ENCODE measurements around the gene UNCX.

Gene UNCX

DNA sequence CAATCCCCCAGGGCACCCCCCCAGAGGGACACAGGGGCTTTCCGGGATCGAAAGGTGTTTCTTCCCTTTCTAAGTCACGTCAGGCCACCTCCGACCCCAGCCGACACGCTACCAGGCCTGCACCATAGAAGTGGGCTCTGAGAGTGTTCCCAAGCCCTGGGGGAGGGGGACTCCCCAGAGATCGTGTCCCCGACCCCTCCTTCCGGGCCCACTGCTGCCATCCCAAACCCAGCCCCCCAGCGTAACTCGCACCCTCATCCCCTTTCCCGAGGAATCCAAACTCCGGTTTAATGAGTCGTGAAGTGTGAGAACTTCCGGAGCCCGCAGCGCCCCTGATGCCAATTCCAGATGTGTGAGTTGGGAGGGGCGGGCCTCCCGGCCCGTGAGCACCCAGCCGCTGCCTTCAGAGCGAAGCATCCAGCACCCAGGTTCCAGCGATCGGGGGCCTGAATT, 11.3 kb downstream of the UNCX start:
- DNase-seq (ENCODE audit: low read depth), result no peak

DNA sequence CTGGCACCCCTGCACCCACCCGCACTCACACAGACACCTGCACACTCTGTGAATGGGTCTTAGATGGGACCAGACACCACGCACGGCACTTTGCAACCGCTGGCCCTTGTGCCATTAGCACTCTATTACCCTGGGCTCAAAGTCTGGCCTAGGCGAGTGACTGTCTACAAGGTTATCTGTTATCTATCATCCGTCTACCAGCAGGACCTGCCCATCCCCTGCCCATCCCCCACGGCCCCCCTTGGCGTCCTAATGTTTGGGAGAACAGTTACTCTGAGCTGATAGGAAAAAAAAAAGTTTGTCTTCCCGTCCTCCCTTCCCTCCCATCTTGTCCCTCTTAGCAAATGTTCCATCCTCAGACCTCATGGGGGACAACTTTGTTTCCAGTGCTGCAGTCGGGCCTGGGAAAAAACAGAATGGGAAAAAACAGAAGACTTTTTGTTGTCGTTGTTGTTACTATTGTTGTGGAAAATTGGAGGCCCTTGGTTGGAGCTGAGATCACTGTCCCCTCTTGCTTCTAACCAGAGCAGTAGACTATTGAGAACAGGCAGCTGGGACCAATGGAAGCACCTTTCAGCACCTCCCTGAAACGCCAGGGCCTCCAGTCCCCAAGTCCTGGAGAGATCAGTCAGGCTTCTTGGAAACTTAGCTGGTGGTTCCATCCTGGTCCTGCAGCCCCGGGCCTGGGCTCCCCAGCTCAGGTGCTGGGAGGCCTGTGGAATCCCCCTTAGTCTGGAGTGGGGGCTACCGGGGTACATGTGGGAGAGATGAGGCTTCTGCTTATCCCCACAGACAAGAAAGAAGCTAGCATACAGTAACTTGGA, 12.2 kb downstream of the UNCX start:
- DNase-seq (ENCODE audit: low read depth), result no peak

DNA sequence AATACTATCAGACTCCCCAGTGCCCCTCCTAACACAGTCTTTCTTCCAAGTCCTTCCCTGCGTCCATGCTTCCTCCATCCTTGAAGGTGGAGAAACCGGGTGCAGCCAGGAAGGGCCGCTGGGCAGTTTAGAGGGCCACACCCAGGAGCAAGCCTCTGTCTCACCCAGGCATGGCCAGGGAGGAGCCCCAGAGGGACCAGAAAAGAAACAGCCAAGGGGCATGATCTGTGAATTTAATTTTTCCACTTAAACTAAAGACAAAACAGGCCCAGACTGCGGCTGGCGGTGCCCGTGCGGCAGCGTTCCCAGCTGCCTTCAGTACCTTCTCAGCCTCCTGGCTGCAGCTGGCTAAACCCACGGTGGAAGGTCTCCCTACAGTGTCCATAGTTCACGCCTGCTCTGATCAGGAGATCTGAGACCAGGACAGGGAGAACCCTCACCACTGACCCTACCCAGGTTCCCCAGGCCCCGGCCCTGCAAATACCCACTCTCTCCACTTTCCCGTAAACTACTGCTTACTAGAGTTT, 12.9 kb downstream of the UNCX start:
- DNase-seq (ENCODE audit: low read depth), result no peak

DNA sequence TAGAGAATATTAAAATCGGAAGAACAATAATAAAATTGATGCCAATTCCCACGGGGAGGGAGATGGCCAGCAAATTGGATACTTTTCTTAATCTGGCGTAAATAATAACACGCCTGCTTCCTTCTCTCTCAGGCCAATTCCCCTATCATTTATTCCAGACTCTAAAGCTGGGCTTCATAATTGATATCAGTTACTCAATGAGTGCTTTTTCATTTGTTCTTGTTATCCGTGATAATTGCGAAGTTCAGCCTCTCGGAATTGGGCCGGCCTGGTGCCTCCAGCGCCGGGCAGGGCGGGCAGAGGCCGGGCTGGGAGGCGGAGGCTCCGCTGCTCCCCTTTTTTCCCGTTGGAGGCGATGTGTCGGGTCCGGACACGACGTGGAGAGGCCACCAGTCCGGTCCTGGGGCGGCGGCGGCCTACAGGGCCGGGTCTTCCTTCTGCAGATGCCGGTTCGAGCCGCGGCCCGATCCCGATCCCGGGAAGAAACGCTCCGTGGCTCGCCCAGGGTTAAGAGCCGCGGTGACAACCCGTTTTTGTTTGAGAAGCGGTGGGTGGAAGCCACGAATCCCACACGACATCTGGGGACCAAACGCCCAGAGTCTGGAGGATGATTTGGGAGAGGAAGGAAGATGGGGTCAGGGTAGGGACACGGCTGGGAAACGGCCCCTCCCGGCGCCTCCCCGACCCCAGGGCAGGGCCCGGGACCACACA, 13.6 kb downstream of the UNCX start:
- DNase-seq (ENCODE audit: low read depth), result no peak

DNA sequence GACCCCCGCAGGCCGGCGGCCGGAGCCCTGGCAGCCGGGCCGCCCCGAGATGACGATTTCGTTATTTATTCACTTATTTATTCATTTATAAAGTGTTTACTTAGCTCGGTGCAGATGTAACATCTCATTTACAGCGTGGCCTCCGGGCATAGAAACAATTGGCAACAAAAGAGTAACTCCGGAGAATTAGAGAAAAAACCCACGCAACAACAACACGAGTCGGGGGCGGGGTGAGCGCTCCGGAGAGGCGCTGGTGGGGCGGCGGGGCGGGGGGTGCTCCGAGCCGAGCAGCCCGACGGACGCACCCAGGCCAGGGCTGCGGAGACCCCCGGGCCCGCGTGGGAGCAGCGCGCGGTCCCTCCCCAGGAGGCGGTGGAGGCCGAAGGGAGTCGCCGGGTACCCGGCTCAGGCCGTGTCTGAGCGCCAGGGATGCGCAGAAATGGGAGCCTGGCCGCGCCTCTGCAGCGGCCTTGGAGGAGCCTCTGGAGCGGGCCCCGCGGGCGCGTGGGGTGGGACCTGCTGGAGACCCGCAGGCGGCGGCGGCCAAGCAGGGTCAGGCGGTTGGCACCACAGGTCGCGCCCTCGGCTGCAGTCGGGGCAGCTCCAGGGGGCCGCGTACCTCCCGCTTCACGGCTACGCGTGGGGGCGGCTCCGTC, 14.3 kb downstream of the UNCX start:
- DNase-seq (ENCODE audit: low read depth), result no peak

DNA sequence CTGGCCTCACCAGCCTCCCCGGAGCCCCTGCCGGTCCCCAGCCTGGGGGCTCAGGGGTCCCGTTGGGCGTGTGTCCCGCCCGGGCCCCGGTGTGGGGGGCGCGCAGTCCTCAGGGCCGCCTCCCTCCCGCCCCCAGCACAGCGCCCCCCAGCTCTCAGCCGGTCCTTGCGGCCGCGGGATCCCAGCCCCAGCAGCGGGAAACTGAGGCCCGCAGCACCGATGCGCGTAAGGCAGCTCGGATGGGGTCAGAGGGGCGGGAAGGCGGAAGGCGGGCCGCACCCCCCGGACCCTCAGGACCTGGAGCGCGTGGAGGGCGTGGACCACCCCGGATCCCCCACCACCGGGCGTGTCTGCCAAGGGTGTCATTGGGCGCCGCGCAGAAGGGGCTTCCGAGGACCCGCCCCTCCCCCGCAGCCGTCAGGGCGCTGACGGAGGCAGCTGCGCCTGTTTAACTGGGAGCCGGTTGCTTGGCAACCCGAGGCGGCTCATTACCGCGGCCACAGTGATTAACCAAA, 14.9 kb downstream of the UNCX start:
- DNase-seq (ENCODE audit: low read depth), result no peak

DNA sequence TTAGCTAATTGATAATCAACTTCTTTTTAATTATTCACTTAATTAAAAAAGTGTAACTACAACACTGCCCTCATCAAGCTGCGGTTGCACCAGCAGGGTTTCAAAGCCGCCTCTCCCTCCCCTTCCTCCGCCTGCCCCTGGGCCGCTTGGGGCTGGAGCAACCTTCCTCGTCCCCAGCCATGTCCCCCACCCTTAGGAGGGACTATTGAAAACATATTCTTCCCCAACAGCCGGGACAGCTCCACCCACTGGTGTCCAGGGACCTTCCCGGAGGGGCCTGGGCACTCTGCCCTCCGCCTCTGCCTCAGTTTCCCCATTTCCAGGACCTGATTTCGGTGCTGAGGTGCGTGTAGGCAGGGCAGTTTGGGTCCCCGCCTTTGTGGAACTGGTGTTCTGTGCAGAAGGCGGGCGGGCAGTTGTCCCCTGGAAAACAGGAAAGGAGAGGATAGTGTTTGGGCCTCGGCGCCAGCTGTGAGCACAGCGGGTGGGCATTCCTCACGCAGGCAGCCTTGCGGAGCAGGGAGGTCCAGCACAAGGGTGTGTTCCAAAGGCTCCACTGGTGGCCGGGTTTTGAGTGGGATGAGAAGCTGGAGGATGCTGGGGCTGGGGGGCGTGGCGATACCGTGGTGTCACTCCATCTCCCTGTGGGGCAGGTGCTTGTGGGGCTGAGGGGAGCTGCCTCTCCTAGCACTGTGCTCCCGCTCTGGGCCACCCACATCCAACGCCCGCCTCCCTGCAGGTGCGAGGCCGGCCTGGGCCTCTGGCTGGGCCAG, 15.7 kb downstream of the UNCX start:
- no peak for DNase-seq (ENCODE audit: low read depth)

DNA sequence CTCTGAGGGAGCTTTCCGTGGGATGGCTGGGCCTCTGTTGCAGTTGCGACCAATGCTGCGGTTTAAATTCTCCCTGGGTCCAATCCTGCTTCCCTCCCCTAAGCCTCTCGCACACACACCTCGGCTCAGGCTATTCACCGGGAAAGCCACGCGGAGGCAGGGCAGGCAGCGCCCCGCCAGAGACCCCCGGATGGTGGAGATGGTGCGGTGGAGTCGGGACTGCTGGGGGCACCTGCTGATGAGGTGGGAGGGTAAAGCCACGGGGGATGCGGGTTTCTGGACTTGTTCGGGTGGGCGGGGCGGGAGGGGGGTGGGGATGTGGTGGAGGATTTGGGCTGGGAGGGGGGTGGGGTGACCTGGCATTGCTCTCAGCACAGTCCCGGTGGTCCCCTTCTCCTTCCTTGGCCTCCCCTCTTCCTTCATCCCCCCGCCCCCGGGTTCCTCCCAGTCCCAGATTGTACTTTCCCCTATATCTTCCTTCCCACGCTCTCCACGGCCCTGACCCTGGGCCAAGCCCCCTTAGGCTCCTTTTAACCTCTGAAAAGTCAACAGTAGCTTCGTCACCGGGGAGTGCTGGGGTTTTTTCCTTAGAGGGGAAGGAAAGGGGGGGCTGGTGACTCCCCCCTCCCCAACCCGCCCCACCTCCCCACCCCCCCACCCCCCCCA, 16.4 kb downstream of the UNCX start:
- no peak for DNase-seq (ENCODE audit: low read depth)

DNA sequence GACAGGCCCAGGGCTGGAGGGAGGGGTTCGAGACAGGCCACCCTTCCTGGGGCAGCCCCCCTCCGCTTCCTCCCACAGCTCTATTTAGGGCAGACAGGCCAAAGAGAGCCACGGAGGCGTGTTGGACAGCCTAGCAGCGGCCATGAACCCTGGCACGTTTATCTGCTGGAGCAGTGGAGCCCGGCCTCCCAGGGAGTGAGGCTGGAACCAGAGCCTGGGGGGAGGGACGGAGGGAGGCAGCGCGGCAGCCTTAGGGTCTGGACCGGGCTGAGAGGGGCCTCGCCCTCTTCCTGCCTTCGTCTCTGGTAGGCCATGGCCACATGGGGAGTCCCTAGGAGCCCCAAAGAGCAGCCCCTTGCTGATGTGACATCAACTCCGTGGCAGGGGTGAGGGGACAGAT, 17.1 kb downstream of the UNCX start:
- DNase-seq (ENCODE audit: low read depth), result no peak

DNA sequence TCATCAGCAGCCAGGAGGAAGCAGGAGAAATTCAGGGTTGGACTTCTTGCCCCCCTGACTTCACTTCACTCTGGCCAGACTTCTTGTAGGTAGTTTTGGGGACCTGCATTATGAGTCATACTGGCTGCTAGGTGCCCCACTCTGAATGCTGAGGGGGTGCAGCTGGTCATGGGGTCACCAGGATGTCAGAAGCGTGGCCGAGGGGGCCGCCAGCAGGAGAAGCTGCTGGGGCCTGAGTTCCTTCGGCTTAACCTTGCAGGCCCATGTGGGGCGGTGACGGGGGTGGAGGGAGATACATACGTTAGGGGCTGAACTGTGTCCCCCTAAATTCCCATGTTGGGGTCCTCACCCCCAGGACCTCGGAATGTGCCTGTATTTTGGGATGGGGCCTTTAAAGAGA, 18.2 kb downstream of the UNCX start:
- DNase-seq (ENCODE audit: low read depth), result no peak

DNA sequence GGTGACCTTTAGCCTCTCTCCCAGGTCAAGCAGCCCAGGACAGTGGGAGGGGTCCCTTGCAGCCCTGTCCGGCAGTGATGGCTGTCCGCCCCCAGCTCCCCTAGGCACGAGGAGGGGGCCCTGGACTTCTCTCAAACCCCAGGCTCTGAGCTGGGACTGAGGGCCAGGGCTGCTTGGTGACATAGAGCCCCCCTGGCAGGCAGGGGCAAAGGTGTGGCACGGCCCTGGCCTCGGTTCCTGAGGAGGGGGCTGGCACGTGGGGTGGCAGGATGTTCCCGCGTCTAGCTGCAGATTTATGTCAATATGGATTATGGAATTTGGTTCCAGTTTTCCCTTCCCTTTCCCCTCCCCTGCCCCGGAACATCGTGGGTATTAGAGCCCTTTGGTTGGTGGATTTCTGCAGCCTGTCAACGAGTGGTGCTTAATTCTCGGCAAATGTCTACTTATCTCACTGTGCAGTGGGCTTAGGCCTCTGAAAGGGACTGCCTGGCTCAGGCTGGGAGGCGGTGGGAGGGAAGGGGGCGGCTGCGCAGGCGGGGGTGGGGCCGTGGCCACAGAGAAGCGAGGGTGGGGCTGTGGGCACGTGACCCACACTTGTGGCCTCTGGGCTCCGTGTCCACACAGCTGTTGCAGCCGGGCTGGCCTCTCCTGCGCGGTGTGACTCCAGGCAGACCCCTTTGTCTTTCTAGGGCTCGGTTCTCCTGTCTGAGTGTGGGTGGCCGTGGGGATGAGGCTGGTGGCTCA, 19.3 kb downstream of the UNCX start:
- no peak for DNase-seq (ENCODE audit: low read depth)

DNA sequence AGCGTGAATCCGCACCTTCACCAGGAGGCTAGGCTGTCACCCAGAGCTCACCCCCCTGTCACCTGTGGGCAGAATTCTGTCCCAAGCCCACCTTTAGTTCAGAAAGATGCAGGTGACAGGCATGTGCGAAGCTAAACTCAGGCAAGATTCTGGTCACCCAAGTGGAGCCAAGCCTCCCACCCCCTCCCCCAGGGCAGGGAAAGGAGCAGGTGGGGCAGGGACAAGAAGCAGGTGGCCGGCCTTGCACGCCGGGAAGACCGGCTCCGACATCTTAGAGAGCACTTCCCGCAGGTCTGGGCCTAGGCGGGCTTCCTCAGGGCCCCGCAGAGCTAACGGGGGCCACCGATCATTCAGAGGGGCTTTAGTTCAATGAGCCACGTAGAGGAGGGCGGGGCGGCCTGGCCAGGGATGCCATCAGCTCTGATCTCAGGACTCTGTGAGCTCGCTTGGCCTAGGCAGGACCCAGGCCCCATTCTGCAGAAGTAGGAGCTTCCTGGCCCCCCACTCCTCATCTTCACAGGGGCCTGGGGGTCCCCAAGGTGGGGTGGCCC, 19.9 kb downstream of the UNCX start:
- no peak for DNase-seq (ENCODE audit: low read depth)

DNA sequence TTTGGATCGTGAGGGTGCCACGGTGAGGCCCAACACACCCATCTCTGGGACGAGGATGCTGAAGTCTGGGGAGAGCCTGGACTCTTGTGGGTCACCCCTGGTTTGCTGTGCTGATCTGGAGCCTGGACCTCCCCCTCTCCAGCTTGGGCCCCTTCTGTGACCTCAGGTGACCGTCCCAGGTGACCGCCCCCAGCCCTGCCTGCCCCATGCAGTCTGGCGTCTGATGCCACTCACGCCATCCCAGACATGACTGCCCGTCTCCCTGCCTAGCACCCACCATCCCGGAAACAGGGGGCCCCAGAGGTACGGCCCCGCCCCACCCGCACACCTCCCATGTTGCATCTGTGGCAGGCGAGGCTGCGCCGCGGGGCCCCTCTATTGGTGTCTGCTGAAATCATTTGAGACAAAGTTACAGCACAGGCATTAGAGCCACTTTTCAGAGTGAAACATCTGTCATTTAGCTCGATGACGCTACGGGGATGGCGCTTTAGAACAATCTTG, 21.1 kb downstream of the UNCX start:
- no peak for DNase-seq (ENCODE audit: low read depth)

DNA sequence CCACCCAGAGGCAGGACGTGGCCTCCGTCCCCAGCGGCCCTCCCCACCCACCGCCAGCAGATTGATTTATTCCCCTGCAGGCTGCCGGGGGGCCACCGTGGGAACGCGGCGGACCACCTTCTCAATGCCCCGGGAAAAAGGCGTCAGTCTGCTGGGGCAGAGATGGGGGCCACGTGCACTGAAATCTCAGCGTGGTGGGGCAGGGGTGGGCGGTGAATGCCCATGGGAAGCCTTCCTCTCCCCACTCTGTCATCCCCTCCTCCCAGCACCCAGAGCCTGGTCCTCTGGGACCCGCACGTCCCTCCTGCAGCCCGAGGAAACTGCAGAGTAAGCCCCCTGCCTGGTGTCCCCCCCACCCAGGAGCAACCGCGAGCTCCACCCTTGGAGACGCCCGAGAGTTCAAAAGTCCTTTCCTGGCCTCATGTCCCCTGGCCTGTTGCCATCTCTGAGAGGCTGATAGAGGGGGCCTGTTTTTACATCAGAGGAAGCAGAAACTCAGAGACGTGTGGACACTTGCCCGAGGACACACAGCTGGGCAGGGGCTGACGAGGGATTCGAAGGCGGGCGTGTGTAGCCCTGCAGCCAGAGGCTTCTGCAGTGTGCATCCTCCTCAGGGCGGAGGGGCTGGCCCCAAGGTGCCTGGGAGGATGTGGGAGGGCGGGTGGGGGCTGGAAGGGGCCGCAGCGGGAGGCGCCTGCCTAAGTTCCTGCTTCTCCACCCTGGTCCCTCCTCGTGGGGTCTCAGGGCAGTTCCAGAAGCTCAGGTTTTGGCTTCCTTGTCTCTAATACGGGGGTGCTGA, 21.8 kb downstream of the UNCX start:
- DNase-seq (ENCODE audit: low read depth), result no peak

DNA sequence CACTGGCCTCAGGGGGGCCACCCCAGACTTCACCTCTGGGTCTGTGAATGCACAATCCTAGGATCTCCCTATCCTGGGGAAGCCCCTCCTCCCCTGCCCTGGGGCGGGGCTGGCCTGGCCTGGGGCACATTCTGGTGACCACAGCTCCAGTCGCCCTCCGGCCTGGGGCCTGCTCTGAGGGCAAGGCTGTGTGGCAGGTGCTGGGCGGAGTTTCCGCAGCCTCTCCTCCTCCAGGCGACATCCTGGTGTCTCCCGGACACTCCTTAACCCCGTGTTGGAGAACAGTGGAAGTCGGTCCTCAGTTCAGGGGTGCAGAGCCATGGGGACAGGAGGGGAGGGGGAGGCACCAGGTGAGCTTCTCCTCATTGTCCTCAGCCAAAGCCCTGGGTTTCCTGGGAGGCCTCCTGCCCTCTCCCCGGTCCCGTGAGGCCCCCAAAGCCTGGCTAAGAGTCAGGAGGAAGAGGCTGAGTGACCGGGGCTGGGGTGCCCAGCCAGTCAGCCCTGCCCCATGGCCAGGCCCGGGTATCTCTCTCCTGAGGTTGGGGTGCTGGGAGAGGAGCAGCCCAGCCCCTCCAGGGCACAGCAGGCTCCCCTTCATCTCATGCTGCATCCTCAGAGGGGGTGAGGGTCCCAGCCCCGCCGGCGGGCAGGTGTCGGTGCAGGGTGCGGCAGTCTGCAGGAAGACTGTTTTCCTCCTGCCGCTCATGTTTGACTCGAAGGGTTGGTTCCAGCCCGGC, 22.6 kb downstream of the UNCX start:
- DNase-seq (ENCODE audit: low read depth), result no peak

DNA sequence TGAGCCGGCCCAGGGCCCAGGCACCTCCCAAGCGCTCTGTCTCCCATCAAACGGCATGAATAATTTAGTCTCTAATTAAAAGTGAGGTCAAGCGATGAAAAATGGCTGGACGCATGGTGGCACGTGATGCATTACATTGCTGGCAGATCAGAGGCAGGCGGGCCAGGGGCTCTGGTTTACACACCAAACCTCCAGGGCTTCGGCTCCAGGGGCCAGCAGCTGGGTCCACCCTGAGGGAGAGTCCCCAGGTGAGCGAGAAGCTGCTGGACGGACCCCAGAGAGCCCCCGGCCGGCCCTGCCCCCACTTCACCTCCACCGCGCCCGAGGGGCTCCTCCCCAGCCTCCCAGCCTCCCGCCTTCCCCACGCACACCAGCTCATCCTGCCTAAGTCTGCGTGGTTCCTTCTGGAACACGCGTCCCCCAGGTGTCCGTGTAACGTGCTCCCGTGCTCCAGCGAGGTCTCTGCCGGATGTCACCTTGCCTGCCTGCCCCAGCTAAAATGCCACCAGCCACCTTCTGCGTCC, 23.2 kb downstream of the UNCX start:
- no peak for DNase-seq (ENCODE audit: low read depth)

DNA sequence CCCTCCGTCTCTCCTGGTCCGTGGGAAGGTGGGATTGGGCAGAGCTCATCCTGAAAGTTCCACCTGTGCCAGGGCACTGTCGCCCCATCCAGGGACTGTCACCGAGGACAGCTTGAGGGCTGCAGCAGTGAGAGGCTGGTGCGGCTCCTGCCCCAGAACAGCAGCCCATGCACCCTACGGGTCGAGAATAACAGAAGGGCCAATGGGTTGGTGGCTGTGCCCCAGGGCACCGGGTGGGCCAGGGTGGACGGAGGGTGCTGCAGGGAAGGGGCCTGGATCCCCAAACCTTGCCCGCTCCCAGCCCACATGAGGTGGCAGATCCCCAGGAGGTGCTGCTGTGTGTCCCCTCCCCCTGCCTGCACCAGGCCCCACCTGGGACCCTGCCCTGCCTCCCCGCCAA, 23.9 kb downstream of the UNCX start:
- no peak for DNase-seq (ENCODE audit: low read depth)

DNA sequence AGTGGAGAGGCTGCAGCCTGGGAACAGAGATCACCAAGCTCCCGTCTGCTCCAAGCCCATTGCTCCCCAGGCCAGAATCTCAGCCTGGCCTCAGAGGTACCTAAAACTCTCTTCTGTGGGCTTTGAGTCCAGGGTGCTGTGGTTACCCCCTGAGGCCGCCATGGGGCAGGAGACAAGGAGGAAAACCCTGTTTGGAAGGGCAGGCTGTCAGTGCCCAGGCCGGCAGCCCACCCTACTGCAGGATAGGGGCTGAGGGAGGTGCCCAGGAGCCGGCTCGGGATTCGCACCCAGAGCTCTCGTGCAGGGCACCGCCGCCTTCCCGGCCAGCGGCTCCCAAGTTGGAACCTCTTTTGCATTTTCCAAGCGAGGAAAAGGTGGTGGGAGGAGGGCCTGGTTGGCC, 24.5 kb downstream of the UNCX start:
- no peak for DNase-seq (ENCODE audit: low read depth)
